Breast epithelium (tissue), 4 donors: Measurements from ENCODE around the gene GABPB2. TPM values are rescaled to one million over a fixed set of nuclear protein-coding genes. Genes with fewer than 3 reads are reported as not detected.

Experiments
- DNase-seq, 2 donors: peaks; one replicate each; pipeline ENCODE4 v3.0.0-alpha.2; 2019; ENCODE audit warnings: low spot score in 2 of 2
- H3K27ac ChIP-seq, 2 donors: fragments of 200-600 bp; sonication (generic) in 1 of 2; one replicate each; pipeline ENCODE4 v1.5.1; 2016 to 2019; ENCODE audit warnings: mild to moderate bottlenecking in 1 of 2
- H3K27me3 ChIP-seq, 2 donors: fragments of 200-600 bp; sonication (generic) in 1 of 2; one replicate each; pipeline versions ENCODE4 v1.5.1 to v1.6.0; 2017 to 2019; ENCODE audit warnings: control low read depth in 1 of 2, mild to moderate bottlenecking in 1 of 2
- H3K36me3 ChIP-seq: fragments of 200-600 bp; one replicate; pipeline ENCODE4 v1.5.1; 2019
- H3K4me1 ChIP-seq, 2 donors: fragments of 200-600 bp; sonication (generic); one replicate each; pipeline ENCODE4 v1.5.1; 2016 to 2019; ENCODE audit warnings: control low read depth in 1 of 2
- H3K4me3 ChIP-seq, 3 donors: fragments of 200-600 bp; sonication (generic); 1 replicate in 2 of 3; 2 replicates in 1 of 3; pipeline ENCODE4 v1.5.1; 2016 to 2019; ENCODE audit warnings: mild to moderate bottlenecking in 3 of 3, moderate library complexity in 2 of 3
- H3K9me3 ChIP-seq, 2 donors: fragments of 200-600 bp; sonication (generic) in 1 of 2; one replicate each; pipeline ENCODE4 v1.5.1; 2016 to 2019; ENCODE audit warnings: control low read depth in 1 of 2
- CTCF ChIP-seq, 3 donors: fragments of 450-650 bp; IDR thresholded peaks; one replicate each; pipeline ENCODE4 v1.5.1; 2016 to 2017; ENCODE audit warnings: antibody characterized with exemption in 3 of 3, mild to moderate bottlenecking in 3 of 3, moderate library complexity in 3 of 3
- POLR2A ChIP-seq: fragments of 450-650 bp; IDR thresholded peaks from one replicate; pipeline ENCODE4 v1.6.1; 2016; ENCODE audit warnings: antibody characterized with exemption, mild to moderate bottlenecking, moderate library complexity
- POLR2AphosphoS5 ChIP-seq, 3 donors: sonication (generic); formaldehyde crosslinking; IDR thresholded peaks; one replicate each; pipeline ENCODE4 v1.6.1; 2017; ENCODE audit warnings: antibody characterized with exemption in 3 of 3
- intact Hi-C: fragments of 100-400 bp; cut with DNase I; formaldehyde crosslinking; loops from one replicate; pipeline ENCODE4 v1.15.1; 2023; ENCODE audit warnings: low total_unique reads
- total RNA-seq, 3 donors: library from RNA; depleted of rRNA; stranded (reverse); fragments of >200 nt; gene quantifications; one replicate each; pipeline ENCODE4 v1.1.0, GENCODE V29; 2016

Gene GABPB2
- total RNA-seq, 3 donors from 2014 or later: 19.5 to 32.0 (median 20.6) TPM

GRCh38 chr1:151098126-151098525 lies 27.6 kb downstream of the GABPB2 start:
- Histone ChIP-seq H3K9me3 (no peaks in the 10 kb centered on the region), H3K27ac (no peak overlapping the region), H3K27me3 (no peaks in the 10 kb centered on the region), H3K4me3 (no peak overlapping the region), H3K36me3 (no peaks in the 10 kb centered on the region), H3K4me1 (no peaks in the 10 kb centered on the region)
- no peak for TF ChIP-seq POLR2AphosphoS5 (IDR thresholded peaks at IDR 0.05)
- TF ChIP-seq CTCF (IDR thresholded peaks at IDR 0.05): no peak
- TF ChIP-seq POLR2A: no peak
- intact Hi-C loops: no loop called here
- DNase-seq: no peak

GRCh38 chr1:151104630-151105029 lies 34.1 kb downstream of the GABPB2 start:
- no peaks in the 10 kb centered on the region for H3K9me3 ChIP-seq
- TF ChIP-seq CTCF (IDR thresholded peaks at IDR 0.05): no peak
- TF ChIP-seq POLR2AphosphoS5 (IDR thresholded peaks at IDR 0.05): no peak
- TF ChIP-seq POLR2A: no peak
- H3K4me3 ChIP-seq: no peak overlapping the region
- no peaks in the 10 kb centered on the region for H3K27me3 ChIP-seq
- intact Hi-C loops: no loop called here
- DNase-seq: no peak
- H3K4me1 ChIP-seq: no peaks in the 10 kb centered on the region
- no peaks in the 10 kb centered on the region for H3K36me3 ChIP-seq
- no peak overlapping the region for H3K27ac ChIP-seq

GRCh38 chr1:151106894-151107293 lies 36.3 kb downstream of the GABPB2 start:
- DNase-seq: no peak

GRCh38 chr1:151108331-151108730 lies 37.8 kb downstream of the GABPB2 start:
- Histone ChIP-seq H3K4me1 (no peaks in the 10 kb centered on the region), H3K9me3 (no peaks in the 10 kb centered on the region), H3K4me3 (no peak overlapping the region), H3K27ac (no peak overlapping the region), H3K27me3 (no peaks in the 10 kb centered on the region), H3K36me3 (no peaks in the 10 kb centered on the region)
- intact Hi-C loops: no loop called here
- no peak for DNase-seq
- TF ChIP-seq POLR2AphosphoS5 (IDR thresholded peaks at IDR 0.05) (no peak), POLR2A (no peak), CTCF (IDR thresholded peaks at IDR 0.05) (no peak)

More at GRCh38 chr1:151106894-151107293, 36.3 kb downstream of the GABPB2 start:
- TF ChIP-seq POLR2AphosphoS5 (IDR thresholded peaks at IDR 0.05) (no peak), CTCF (IDR thresholded peaks at IDR 0.05) (no peak)
- H3K9me3 ChIP-seq: no peaks in the 10 kb centered on the region
- intact Hi-C loops: no loop called here
- H3K27ac ChIP-seq: no peak overlapping the region
- no peaks in the 10 kb centered on the region for H3K36me3 ChIP-seq
- no peaks in the 10 kb centered on the region for H3K27me3 ChIP-seq
- H3K4me3 ChIP-seq: no peak overlapping the region
- no peaks in the 10 kb centered on the region for H3K4me1 ChIP-seq

- no peak overlapping the region for H3K4me3 ChIP-seq
- DNase-seq: no peak
- no peak overlapping the region for H3K27ac ChIP-seq
- H3K27me3 ChIP-seq: no peaks in the 10 kb centered on the region
- no peaks in the 10 kb centered on the region for H3K9me3 ChIP-seq
- no peaks in the 10 kb centered on the region for H3K4me1 ChIP-seq
- intact Hi-C loops: no loop called here
- no peaks in the 10 kb centered on the region for H3K36me3 ChIP-seq
- TF ChIP-seq POLR2AphosphoS5 (IDR thresholded peaks at IDR 0.05) (no peak), POLR2A (no peak), CTCF (IDR thresholded peaks at IDR 0.05) (no peak)
Observed at GRCh38 chr1:151113877-151114276, 43.3 kb downstream of the GABPB2 start.
